Forelimb muscle (tissue), 1 donor: ENCODE measurements around the gene CBLN1. TPM values are rescaled to one million over a fixed set of nuclear protein-coding genes. Genes with fewer than 3 reads are reported as not detected.

Experiments
- polyA plus RNA-seq: library from polyadenylated mRNA; unstranded; fragments of 120-200 nt; gene quantifications from one replicate; pipeline ENCODE4 v1.2.1, GENCODE V29; 2013; ENCODE audit not compliant: insufficient read length

The CBLN1 gene
- polyA plus RNA-seq, 1 donor, result 1.9 TPM

Other genes starting within 250 kb of the CBLN1 start
- gene C16orf78, start 92.0 kb upstream of the CBLN1 start, polyA plus RNA-seq, result not detected